A375 (cell line): ENCODE measurements around the gene SCRN1. TPM values are rescaled to one million over a fixed set of nuclear protein-coding genes. Genes with fewer than 3 reads are reported as not detected.

ENCODE experiments used
- small RNA-seq: library from RNA; depleted of rRNA; stranded (forward); fragments of <200 nt; gene quantifications from one replicate; pipeline ENCODE3, GENCODE V24; 2014
- total RNA-seq: library from RNA; depleted of rRNA; stranded (reverse); fragments of >200 nt; shearing (Covaris generic); gene quantifications from 2 replicates; pipeline ENCODE4 v1.2.3, GENCODE V29; 2014; rRNA removed

Gene SCRN1
- total RNA-seq, result 86.1 and 87.9 TPM in 2 replicates

DNA sequence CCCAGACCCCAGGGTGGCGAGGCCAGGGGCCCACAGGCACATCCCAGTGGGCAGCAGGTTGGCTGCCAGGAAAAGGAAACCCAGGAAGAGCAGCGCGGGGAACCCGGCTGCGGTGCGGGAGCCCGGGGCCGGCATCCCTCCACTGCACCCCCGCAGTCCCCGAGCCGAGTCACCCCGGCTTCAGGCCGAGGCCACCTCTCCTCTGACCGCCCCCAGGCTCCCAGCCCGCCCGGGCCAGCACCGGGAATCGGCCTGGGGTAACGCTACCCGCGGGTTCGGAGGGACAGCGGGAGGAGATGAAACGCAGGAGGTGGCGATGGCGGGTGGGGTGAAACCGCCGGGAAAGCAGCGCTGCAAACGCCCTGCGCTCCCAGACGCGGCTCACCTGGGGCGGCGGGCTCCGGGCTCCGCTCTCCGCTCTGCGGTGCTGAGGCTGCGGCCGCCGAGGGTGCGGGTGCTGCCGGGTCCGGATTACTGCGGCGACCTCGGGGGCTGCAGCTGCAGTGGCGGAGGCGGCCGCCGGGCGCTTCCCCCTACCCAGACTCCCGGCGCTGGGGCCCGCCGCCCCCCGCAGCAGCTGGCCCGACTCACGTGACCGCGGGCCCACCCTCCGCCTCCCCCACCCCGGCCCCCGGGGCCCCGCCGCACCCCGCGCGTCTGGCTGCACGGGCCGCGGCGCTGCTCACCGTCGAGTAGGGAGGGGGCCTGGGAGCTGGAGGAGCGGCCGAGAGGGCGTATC, at the start of gene SCRN1:
TSS of gene SCRN1 (minus strand) at position 545 of the 739 bp plus-strand sequence. CDS start 20,734 bp downstream, outside the sequence.

GRCh38 chr7:30028216-30028748, 38.7 kb upstream of the SCRN1 start, which contains the start of gene PLEKHA8:
Gene PLEKHA8, plus strand, starts transcription at chr7:30028412. Its CDS starts 351 bp downstream, at chr7:30028763.

DNA sequence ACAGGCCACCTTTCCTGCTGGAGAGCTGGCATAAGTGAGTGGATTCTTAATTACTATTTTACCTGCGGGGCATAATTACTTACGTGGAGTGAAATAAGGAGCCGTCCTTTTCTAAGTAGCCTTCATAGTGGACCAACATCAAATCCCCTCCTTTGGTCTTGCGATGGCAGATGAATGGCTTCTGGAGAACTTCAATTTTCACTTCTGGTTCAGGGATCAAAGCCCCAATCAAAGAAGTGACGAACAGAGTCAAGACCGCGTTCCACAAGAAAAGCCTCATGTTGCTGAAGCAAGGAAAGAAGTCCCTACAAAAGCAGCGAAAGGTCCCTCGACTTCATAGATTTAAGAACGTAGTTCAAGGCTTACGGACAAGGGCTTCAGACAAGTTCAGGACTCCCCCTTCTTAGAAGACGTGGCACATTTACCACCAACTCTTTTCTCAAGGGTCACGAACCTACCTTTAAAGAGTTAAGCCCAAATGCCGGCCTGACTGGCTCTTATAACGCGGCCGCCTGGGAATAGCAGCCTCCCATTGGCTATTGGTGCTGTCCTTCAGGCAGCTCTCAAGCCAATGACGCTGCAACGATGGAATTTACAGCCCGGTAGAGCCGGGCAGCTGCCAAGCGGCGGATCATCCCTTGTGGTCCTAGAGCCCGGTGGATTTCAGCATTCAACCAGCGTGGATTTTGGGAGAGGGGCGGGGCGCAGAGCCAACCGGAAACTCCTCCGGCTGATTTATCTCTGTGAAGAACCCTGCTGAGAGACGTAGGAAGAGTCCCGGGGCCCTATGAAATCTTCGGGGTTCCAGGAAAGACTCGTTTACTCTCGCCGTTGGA, 36.8 kb upstream of the SCRN1 start, which contains the start of gene FKBP14:
TSS of gene FKBP14 (minus strand) at position 474 of the 836 bp plus-strand sequence. CDS start at position 280, 194 bp downstream.

Small RNAs within 50 kb of the gene (small RNA-seq; reads per million reads assigned to genes)
- not detected for gene RF01210

Other genes with a start within 250 kb of the SCRN1 start
- 0.08 TPM in 1 of 2 replicates, not detected in the other for gene WIPF3, start 183.3 kb downstream of the SCRN1 start, total RNA-seq
- 7.5 and 8.5 TPM in 2 replicates for gene FKBP14, start 36.9 kb upstream of the SCRN1 start, total RNA-seq
- gene PLEKHA8, start 38.6 kb upstream of the SCRN1 start, total RNA-seq, result 6.4 and 7.3 TPM in 2 replicates
- 6.1 and 6.3 TPM in 2 replicates for gene MTURN, start 145.2 kb upstream of the SCRN1 start, total RNA-seq